Measurements from ENCODE around the gene KCNMB4.

The KCNMB4 gene

DNA sequence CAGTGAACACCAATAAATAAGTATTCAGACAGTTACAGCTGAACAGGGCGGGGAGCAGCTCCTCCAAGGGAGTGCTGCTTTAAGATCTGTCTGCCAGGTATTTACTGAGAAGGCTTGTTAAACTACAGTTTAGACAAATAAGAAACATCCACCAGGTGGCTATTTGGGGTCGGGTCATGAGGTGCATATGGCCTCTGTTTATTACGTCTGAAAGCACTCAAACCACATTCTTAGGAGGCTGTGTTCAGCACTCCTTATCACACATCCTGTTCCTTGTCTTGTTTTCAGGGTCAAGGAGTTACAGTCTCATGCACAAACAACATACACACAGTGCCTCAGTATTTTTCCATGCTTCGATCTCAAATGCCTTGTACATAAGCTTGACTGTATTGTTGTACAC is 78.8 kb downstream of the KCNMB4 start:
- no peak overlapping the region for H3K4me3 Mint-ChIP-seq
- H3K4me1 Mint-ChIP-seq (ENCODE audit: low read depth): no peaks in the 10 kb centered on the region
- no peak overlapping the region for H3K27ac Mint-ChIP-seq
- H3K27me3 Mint-ChIP-seq: peaks cover 6% of the 10 kb centered on the region
- H3K9me3 Mint-ChIP-seq (ENCODE audit: low read depth): peaks cover 12% of the 10 kb centered on the region
- peaks cover 5% of the 10 kb centered on the region for H3K36me3 Mint-ChIP-seq

DNA sequence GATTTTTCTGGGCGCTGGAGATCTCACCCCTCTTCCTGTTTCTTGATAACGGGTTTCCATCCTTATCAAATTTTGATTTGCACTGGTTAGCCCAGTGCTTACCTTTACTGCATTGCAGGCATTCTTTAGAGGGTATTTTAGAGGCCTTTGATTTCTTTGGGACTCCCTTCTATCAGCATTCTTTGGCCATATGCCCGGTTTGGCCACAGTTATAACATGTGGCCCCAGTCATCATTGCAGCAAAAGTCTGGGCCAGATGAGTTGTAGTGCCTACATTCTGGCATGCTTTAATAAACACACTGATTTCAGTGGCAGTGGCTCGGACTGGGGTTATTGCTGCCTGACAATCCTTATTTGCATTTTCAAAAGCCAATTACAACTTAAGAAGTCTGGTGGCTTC is 82.3 kb downstream of the KCNMB4 start:
- no peaks in the 10 kb centered on the region for H3K4me1 Mint-ChIP-seq (ENCODE audit: low read depth)
- no peaks in the 10 kb centered on the region for H3K36me3 Mint-ChIP-seq
- no peaks in the 10 kb centered on the region for H3K27me3 Mint-ChIP-seq
- H3K9me3 Mint-ChIP-seq (ENCODE audit: low read depth): peaks cover 13% of the 10 kb centered on the region
- no peak overlapping the region for H3K4me3 Mint-ChIP-seq
- H3K27ac Mint-ChIP-seq: no peak overlapping the region

DNA sequence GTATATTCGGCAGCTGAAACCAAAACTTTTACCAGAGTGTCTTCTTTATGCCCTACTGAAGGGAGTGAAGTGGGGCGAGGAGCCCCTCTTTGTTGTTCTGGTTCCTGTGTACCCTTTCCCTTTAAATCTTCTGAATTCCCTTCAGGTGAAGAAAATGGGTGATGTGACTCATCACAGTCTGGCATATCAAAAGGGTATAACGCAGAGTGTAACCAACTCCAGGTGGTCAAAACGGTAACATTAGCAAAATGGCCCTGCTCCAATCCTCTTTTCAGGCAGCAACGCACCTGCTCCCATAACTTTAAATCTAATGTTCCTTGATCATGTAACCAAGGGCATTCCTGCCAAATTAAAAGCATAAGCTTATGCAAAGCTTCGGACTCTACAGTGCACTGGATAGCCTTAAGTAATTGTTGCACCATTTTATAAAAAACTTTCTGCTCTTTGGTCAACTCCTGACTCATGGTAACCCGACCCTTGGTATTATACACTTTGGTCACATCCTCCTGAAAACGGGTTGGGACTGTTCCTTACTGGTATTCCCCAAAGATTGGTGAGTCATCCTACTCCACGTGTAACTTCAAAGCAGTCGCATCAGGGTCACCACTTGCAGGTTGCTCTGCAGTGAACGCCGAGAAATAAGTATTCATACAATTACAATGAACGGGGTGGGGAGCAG is 83.1 kb downstream of the KCNMB4 start:
- Mint-ChIP-seq H3K4me1 (ENCODE audit: low read depth) (no peaks in the 10 kb centered on the region), H3K4me3 (no peak overlapping the region), H3K9me3 (ENCODE audit: low read depth) (peaks cover 13% of the 10 kb centered on the region), H3K36me3 (no peaks in the 10 kb centered on the region), H3K27me3 (no peaks in the 10 kb centered on the region), H3K27ac (no peak overlapping the region)

DNA sequence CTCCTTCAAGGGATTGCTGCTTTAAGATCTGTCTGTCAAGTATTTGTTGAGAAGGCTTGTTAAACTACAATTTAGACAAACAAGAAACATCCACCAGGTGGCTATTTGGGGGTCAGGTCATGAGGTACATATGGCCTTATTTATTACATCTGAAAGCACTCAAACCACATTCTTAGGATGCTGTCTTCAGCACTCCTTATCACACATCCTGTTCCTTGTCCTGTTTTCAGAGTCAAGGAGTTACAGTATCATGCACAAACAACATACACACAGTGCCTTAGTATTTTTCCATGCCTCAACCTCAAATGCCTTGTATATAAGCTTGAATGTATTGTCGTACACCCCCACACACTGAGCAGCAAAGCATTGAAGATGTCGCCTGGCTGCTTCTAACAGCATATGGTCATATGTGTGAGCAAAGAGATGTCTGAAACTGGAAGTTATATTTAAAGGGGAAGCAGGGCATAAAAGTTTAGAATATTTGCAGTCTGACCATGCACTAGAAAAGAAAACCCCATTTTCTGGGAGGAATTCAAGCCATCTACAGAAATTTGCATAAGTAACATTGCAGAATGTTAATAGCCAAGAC is 83.8 kb downstream of the KCNMB4 start:
- H3K27ac Mint-ChIP-seq: no peak overlapping the region
- H3K36me3 Mint-ChIP-seq: no peaks in the 10 kb centered on the region
- peaks cover 13% of the 10 kb centered on the region for H3K9me3 Mint-ChIP-seq (ENCODE audit: low read depth)
- H3K4me1 Mint-ChIP-seq (ENCODE audit: low read depth): no peaks in the 10 kb centered on the region
- H3K4me3 Mint-ChIP-seq: no peak overlapping the region
- H3K27me3 Mint-ChIP-seq: no peaks in the 10 kb centered on the region

DNA sequence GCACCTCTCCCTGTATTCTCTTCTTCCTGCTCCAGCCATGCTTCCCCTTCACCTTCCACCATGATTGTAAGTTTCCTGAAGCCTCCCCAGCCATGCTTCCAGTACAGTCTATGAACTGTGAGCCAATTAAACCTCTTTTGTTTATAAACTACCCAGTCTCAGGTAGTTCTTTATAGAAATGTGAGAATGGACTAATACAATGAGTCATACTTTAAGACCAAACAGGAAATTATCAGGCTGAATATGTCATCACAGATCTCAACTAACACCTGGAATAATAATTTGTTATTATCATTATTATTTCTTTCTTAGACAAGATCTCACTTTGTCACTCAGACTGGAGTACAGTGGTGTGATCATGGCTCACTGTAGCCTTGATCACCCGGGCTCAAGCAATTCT is 85.4 kb downstream of the KCNMB4 start:
- Mint-ChIP-seq H3K36me3 (peaks cover 6% of the 10 kb centered on the region), H3K9me3 (ENCODE audit: low read depth) (peaks cover 13% of the 10 kb centered on the region), H3K4me1 (ENCODE audit: low read depth) (no peaks in the 10 kb centered on the region), H3K27me3 (peaks cover 3% of the 10 kb centered on the region), H3K27ac (no peak overlapping the region), H3K4me3 (no peak overlapping the region)

DNA sequence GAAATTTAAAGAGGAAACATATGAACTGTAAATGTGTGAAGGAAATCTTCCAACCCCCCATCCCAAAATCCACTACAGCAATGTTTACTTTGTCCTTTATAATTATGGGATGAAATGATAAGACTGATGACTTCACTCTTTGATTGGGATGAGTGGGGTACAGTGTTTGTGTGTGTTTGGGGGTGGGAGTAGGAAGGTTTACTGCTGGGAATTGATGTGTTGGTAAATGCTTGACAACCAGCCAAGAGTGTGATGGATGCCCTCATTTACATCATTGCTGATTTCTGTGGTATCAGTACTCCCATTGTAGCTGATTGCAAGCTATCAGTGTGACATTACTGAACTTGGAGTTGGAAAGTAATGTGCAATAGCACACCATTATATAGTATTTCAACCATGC is 90.9 kb downstream of the KCNMB4 start:
- Mint-ChIP-seq H3K27ac (no peak overlapping the region), H3K36me3 (peaks cover 10% of the 10 kb centered on the region), H3K9me3 (ENCODE audit: low read depth) (peaks cover 4% of the 10 kb centered on the region)

DNA sequence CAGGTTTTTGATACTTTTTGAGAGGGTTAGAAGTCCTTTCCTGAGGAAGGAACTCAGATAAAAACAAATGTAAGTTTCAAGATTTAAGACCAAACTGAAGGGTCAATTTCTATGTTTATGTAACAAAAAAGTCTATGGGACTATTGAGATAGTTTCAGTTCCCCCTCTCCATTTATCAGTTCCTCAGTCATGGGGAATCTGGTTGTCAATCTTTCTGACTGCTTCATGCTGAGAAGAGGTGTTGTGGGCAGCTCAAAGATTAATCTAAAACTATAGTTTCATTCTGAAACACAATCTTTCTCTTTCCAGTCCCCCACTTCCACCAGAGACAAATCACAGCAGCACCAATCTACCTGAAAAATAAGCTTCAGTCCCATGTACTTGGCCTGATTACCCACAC is 93.7 kb downstream of the KCNMB4 start:
- Mint-ChIP-seq H3K36me3 (peaks cover 13% of the 10 kb centered on the region), H3K4me3 (no peak overlapping the region), H3K9me3 (ENCODE audit: low read depth) (peaks cover 17% of the 10 kb centered on the region), H3K27me3 (peaks cover 3% of the 10 kb centered on the region), H3K4me1 (ENCODE audit: low read depth) (no peaks in the 10 kb centered on the region), H3K27ac (no peak overlapping the region)

More for the DNA sequence above, 90.9 kb downstream of the KCNMB4 start:
- Mint-ChIP-seq H3K27me3 (peaks cover 3% of the 10 kb centered on the region), H3K4me1 (ENCODE audit: low read depth) (no peaks in the 10 kb centered on the region), H3K4me3 (no peak overlapping the region)

DNA sequence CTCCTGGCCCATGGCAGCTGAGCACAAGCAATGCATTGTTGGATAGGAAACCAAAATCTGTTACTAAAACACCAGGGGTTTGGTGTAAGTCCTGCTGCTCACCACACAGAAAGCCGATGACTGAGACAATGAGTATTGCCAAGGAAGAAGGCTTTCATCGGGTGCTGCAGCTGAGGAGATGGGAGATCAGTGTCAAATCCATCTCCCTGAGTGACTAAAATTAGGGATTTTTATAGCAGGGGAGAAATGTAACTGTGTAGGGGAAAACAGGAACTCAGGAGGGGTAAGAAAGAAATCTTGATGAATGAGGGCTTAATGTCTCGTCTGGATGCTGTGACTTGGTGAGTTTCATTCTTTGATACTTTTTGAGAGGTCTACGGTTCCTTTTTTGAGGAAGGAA is 97.9 kb downstream of the KCNMB4 start:
- H3K4me3 Mint-ChIP-seq: no peak overlapping the region
- peaks cover 17% of the 10 kb centered on the region for H3K9me3 Mint-ChIP-seq (ENCODE audit: low read depth)
- H3K4me1 Mint-ChIP-seq (ENCODE audit: low read depth): no peaks in the 10 kb centered on the region
- peaks cover 7% of the 10 kb centered on the region for H3K36me3 Mint-ChIP-seq
- no peak overlapping the region for H3K27ac Mint-ChIP-seq
- H3K27me3 Mint-ChIP-seq: peaks cover 3% of the 10 kb centered on the region

DNA sequence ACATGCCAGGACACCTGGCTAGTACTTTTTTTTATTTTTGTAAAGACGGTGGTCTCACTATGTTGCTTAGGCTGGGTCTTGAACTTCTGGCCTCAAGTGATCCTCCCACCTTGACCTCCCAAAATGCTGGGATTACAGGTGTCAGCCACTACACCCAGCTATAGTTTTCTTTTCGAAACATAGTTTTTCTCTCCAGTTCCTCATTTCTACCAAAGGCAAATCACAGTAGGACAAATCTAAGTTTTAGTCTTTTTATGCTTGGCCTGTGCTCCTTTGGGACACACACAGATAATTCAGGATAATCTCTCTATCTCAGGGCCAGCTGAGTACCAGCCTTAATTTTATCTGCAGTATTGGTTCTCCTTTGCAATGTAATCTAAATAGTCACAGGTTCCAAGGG is 100.7 kb downstream of the KCNMB4 start:
- H3K4me1 Mint-ChIP-seq (ENCODE audit: low read depth): no peaks in the 10 kb centered on the region
- H3K9me3 Mint-ChIP-seq (ENCODE audit: low read depth): peaks cover 12% of the 10 kb centered on the region
- no peak overlapping the region for H3K4me3 Mint-ChIP-seq
- H3K27me3 Mint-ChIP-seq: peaks cover 3% of the 10 kb centered on the region
- H3K27ac Mint-ChIP-seq: no peak overlapping the region
- peaks cover 3% of the 10 kb centered on the region for H3K36me3 Mint-ChIP-seq

DNA sequence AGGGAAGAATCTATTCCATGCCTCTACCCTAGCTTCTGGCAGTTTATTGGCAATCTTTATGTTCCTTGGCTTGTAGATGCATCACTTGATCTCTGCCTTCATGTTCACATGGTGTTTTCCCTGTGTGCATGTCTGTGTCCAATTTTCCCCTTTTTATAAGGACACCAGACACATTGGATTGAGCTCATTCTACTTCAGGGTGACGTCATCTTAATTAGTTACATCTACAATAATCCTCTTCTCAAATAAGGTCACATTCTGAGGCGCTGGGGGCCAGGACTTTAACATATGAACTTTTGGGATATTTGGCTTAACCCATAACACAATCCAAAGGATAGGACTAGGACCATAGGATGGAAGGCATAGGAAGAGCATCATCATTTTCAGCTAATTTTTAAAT is 101.4 kb downstream of the KCNMB4 start:
- no peak overlapping the region for H3K4me3 Mint-ChIP-seq
- H3K27ac Mint-ChIP-seq: no peak overlapping the region
- no peaks in the 10 kb centered on the region for H3K4me1 Mint-ChIP-seq (ENCODE audit: low read depth)
- H3K36me3 Mint-ChIP-seq: peaks cover 3% of the 10 kb centered on the region
- peaks cover 3% of the 10 kb centered on the region for H3K27me3 Mint-ChIP-seq
- peaks cover 11% of the 10 kb centered on the region for H3K9me3 Mint-ChIP-seq (ENCODE audit: low read depth)

DNA sequence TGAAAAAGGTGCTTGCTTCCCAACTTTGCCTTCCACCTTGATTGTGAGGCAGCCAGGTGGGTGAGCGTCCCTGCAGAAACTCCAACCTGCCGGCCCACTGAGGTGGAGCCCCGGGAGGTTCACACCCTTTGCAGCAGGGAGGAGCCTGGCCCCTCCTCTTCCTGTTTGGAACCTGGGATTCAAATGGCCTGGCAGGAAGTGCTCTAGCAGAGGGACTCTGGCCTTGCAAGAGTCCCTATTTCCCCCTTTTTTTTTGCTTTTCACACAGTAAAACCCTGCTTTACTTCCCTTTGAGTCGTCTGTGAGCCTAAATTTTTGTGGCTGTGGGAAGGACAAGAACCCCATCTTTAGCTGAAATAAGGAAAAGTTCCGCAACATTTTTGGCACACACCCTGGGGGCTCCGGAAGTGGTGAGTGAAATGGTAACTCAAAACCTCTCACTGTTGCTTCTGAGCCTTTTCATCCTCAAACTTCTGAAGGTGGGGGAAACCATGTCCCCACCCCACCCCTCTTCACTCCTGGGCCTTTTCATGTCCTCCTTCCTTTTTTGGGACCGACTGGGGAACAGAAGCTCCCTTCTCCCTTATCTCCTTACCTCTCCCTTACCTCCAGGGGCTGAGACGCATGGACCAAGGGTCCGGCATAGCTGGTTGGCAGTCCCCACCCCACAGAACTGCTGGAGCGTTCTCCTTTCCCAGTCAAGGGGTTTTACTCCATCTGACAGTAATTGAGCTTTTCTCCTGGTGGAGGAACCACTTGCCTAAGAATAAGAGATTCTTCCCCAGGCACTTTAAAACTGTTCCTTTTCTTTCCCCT is 102.0 kb downstream of the KCNMB4 start:
- Mint-ChIP-seq H3K27ac (no peak overlapping the region), H3K4me3 (no peak overlapping the region), H3K36me3 (peaks cover 3% of the 10 kb centered on the region), H3K27me3 (peaks cover 3% of the 10 kb centered on the region), H3K4me1 (ENCODE audit: low read depth) (no peaks in the 10 kb centered on the region), H3K9me3 (ENCODE audit: low read depth) (peaks cover 6% of the 10 kb centered on the region)

DNA sequence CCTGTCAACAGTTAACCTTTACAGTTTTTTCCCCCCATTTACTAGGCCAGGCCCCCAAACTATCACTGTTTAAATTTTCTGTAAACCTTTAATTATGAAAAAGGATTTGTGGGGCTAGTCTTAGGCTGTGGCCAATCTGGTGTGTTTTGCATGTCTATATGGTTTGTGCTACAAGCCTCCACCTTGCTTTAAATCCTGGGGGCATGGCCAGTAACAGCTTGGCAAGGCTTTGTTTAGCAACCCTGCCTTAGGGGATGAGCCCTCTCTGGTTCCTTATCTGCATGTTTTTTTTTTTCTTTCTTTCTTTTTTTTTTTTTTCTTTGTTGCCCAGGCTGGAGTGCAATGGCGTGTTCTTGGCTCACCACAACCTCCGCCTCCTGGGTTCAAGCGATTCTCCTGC is 102.7 kb downstream of the KCNMB4 start:
- no peaks in the 10 kb centered on the region for H3K36me3 Mint-ChIP-seq
- no peak overlapping the region for H3K4me3 Mint-ChIP-seq
- H3K9me3 Mint-ChIP-seq (ENCODE audit: low read depth): peaks cover 6% of the 10 kb centered on the region
- H3K27ac Mint-ChIP-seq: no peak overlapping the region
- no peaks in the 10 kb centered on the region for H3K4me1 Mint-ChIP-seq (ENCODE audit: low read depth)
- H3K27me3 Mint-ChIP-seq: peaks cover 3% of the 10 kb centered on the region

DNA sequence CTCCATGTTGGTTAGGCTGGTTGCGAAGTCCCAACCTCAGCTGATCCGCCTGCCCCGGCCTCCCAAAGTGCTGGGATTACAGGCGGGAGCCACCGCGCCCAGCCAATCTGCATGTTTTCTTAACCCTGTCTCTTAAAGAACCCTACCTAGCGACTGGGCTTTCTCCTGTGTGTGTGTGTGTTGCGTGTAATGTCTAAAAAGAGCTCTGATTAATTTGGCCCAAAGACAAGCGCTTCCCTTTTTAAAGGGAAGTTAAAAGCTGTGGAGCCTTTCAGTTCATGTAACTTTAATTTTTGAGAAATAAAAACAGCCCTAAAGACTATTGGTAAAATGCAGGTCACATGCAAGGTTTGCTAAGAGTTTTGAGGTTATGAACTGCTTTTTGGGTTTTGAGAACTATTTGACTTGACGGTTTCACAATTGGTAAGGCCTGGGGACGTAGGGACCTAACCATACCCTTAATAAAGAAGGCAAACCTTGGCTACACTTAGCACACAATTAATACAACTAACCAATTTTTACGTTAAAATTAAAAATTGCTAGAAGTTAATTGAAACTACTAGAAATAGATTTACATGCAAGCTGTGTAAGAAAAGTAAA is 103.2 kb downstream of the KCNMB4 start:
- Mint-ChIP-seq H3K4me1 (ENCODE audit: low read depth) (no peaks in the 10 kb centered on the region), H3K27ac (no peak overlapping the region), H3K36me3 (no peaks in the 10 kb centered on the region), H3K4me3 (no peak overlapping the region), H3K27me3 (peaks cover 3% of the 10 kb centered on the region), H3K9me3 (ENCODE audit: low read depth) (peaks cover 4% of the 10 kb centered on the region)

DNA sequence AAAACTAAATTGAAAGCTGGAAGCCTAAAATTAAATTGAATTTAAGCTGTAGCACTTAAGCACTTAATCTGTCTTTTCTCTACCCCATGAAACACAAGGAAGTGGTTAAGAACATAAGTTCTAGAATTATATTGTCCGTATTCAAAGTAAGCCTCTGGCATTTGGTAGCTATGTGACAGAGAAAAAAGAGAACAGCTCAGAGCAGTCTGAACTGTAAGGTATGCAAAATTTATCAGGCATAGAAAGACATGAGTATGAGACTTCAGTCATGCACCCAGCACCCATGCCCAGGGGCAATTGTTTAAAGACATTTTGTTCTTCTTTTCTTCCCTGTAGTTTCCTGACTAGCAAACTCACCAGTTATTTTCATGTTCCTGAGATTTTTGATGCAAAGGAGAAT is 116.7 kb downstream of the KCNMB4 start:
- H3K9me3 Mint-ChIP-seq (ENCODE audit: low read depth): no peaks in the 10 kb centered on the region
- peaks cover 3% of the 10 kb centered on the region for H3K27me3 Mint-ChIP-seq

More for the DNA sequence above, 116.7 kb downstream of the KCNMB4 start:
- H3K27ac Mint-ChIP-seq: no peak overlapping the region
- no peaks in the 10 kb centered on the region for H3K4me1 Mint-ChIP-seq (ENCODE audit: low read depth)
- no peaks in the 10 kb centered on the region for H3K36me3 Mint-ChIP-seq
- H3K4me3 Mint-ChIP-seq: no peak overlapping the region
